NOMO-1 treated with DMSO at 0.1 percent for 48 hours (cell line): Measurements from ENCODE around the gene KLK2.
"Not testable (repeated sequence)": the region's sequence is repeated elsewhere in the genome, so short reads cannot be mapped to it uniquely, and the experiment has no call there.

Source experiments
- DNase-seq: peaks from one replicate; lab custom pipeline; 2025; ENCODE audit not compliant: unreplicated experiment; lab: John Stamatoyannopoulos, UW

The KLK2 gene

GRCh38 chr19:50891253-50891625 lies 18.0 kb downstream of the KLK2 start:
- DNase-seq: no peak

- DNase-seq: no peak
Observed at GRCh38 chr19:50893047-50893736, 20.0 kb downstream of the KLK2 start.

DNA sequence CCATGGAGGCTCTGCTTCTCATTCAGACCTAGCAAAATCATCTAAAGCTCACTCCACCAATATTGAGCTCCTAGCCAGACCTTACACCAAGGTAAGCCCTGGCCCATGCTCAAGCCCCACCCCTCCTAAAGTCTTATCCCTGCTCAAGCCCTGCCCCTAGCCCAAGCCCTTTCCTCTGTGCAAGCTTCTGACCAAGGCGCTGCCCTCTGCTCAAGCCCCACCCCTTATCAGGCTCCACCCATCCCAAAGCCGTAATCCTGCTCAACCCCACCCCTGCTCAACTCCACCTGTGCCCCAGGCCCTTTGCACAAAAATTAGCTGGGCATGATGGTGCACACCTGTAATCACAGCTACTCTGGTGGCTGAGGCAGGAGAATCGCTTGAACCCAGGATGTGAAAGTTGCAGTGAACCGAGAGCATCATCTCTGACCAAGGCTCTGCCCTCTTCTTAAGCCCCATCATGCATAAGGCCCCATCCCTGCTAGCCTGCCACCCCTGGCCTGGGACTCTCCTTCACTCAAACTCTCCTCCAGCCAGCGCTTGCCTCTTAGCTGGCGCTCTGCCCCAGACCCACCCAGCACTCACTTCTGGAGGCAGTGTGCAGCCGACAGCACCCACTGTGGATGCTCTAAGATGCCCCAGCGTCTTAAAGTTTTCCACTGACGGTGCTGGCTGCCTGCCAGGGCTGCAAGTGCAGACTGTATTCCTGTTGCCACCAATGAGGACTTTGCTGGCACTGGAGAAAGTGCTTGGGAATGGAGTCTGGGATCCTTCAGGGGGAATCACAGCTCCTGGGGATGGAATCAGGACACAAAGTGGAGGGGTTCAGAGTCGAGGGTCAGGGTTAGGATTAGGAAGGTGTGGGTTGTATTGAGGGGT lies 21.5 kb downstream of the KLK2 start:
- no peak for DNase-seq

DNA sequence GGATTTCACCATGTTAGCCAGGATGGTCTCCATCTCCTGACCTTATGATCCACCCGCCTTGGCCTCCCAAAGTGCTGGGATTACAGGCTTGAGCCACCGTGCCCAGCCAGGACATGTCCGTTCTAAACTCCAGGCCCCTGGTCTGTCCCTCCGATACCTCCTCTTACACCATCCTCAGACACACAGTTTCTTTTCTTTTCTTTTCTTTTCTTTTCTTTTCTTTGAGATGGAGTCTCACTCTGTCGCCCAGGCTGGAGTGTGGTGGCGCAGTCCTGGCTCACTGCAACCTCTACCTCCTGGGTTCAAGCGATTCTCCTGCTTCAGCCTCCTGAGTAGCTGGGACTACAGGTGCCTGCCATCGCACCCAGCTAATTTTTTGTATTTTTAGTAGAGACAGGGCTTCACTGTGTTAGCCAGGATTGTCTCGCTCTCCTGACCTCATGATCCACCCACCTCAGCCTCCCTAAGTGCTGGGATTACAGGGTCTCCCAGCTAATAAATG lies 22.9 kb downstream of the KLK2 start:
- not testable (repeated sequence) for DNase-seq

GRCh38 chr19:50896591-50897190 lies 23.5 kb downstream of the KLK2 start:
- no peak for DNase-seq

DNA sequence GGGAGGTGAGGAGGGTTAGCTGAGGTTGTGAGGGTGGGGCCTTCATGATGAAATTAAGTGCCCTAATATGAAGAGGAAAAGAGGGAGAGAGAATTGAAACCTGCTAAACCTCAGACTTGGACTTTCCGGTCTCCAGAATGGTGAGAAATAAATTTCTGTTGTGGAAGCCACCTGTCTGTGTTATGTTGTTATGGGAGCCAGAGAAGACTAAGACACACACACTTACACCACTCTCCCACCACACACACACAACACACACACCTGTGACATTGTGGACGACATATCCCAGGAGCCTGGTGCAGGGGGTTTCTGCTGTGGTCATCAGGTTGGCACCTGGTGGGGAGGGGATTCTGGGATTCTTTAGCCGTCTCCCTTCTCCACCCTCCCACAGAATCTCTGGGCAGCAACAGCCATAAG lies 24.0 kb downstream of the KLK2 start:
- no peak for DNase-seq

DNA sequence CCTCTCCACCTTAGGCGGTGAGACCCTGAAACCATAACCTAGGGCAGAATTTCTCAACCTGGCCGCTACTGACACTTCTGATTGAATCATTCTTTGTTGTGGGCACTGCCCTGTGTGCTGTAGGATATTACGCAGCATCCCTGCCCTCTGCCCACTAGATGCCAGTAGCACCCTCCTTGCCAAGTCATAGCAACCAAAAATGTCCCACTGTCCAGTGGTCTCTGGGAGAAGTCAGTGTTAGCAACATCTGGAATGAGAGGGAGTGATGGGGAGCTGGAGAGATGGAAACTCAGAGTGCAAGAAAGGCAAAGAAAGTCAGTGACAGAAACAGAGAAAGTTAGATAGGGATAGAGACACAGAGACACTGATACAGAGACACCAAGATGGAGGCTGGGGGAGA lies 24.4 kb downstream of the KLK2 start:
- DNase-seq: no peak

GRCh38 chr19:50898018-50898417 lies 24.8 kb downstream of the KLK2 start:
- no peak for DNase-seq

DNA sequence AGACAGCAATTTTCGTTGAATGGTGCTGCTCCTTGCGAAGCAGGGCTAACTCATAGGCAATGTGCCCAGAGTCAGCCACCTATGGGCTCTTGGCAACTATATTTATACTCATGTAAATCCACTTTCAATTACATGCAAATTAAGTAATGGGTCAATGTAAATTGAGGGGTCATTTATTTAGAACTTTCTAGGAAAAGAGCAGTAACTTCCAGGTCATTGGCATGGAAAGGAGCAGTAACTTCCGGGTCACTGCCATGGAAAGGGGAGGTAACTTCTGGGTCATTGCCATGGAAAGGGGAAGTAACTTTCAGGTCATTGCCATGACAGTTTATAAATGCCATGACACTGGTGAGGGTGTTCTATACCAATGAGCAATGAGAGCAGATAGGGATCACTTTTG lies 26.3 kb downstream of the KLK2 start:
- peak; percentile 8 for DNase-seq

GRCh38 chr19:50902640-50903039 lies 29.4 kb downstream of the KLK2 start:
- DNase-seq: no peak

DNA sequence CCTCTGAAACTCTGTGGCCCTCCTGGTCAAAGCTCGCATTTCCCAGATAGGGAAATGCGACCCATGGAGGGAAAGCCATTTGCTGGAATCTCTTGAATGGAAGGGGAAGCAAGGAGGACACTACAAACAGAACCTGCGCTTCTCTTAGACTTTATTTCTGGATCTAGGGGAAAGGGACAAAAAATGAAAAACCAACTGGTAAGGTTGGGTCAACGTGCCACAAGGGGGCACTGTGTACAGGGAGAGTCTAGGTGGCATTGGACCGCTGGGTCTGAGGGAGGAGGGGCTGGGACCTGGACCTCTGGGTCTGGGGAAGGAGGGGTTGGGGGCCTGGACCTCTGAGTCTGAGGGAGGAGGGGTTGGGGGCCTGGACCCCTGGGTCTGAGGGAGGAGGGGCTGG lies 33.0 kb downstream of the KLK2 start:
- DNase-seq: no peak

DNA sequence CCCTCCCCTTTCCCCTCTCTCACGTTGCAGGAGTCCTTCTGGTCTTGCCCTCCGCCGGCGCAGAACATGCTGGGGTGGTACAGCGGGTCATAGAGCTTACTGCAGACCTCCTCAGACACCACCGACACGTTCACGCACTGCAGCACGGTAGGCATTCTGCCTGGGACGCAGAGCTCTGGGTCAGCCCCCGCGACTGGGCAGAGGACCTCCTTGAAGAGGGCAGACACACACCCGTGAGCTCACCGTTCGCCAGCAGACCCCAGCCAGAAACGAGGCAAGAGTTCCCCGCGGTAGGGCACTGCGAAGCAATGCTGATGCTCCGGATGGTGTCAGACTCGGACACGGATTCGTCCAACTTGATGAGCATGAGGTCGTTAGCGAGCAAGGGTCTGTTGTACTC lies 35.1 kb downstream of the KLK2 start:
- DNase-seq: no peak

GRCh38 chr19:50909240-50910070 lies 36.2 kb downstream of the KLK2 start:
- DNase-seq: no peak

GRCh38 chr19:50910722-50911121 lies 37.5 kb downstream of the KLK2 start:
- DNase-seq: no peak

- no peak for DNase-seq
Observed at GRCh38 chr19:50911206-50912101, 38.2 kb downstream of the KLK2 start, which contains the start of gene KLK4. Gene KLK4, minus strand, starts transcription at chr19:50911395. Its CDS starts 657 bp downstream, at chr19:50910738.

DNA sequence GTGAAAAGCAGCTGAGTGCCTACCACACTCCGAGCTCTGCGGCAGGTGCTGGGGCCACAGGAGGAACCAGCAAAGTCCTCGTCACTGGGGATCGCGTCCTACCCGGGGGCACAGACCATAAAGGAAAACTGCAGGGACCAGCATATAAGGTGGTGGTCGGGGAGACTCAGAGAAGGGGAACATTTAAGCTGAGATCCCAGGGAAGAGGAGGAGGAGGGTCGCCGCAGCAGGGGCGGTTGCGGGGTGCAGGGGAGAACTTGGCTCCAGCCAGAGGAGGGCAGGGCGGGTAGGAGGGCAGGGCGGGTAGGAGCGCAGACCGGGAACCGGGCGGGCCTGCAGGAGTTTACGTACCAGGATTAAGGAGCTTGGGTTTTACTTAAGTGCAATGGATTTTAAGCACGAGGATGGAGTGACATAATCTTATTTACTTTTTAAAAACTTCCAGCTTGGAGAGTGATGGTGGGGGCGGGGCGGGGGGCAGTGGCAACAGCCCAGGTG lies 38.9 kb downstream of the KLK2 start:
- DNase-seq: no peak

GRCh38 chr19:50912727-50913716 lies 39.8 kb downstream of the KLK2 start:
- no peak for DNase-seq

- DNase-seq: no peak
Observed at GRCh38 chr19:50916069-50916468, 42.8 kb downstream of the KLK2 start.
